CD4-positive, alpha-beta T cell treated with Interleukin-15 for 4 hours (primary cell): ENCODE measurements around the gene DUS1L.

ENCODE experiments used
- DNase-seq: peaks from one replicate; pipeline ENCODE4 v3.0.0-alpha.2; 2020; ENCODE audit warnings: low spot score

DUS1L gene

GRCh38 chr17:82012640-82013295, 52.8 kb downstream of the DUS1L start:
- no peak for DNase-seq

- DNase-seq, result no peak
Observed at GRCh38 chr17:82012261-82012639, 53.4 kb downstream of the DUS1L start.

- DNase-seq, result no peak
Observed at GRCh38 chr17:82011617-82012187, 53.9 kb downstream of the DUS1L start.

GRCh38 chr17:82010575-82011525, 54.8 kb downstream of the DUS1L start:
- DNase-seq, result no peak

GRCh38 chr17:82009413-82009812, 56.2 kb downstream of the DUS1L start:
- DNase-seq, result no peak

- no peak for DNase-seq
Observed at GRCh38 chr17:82008941-82009405, 56.6 kb downstream of the DUS1L start.

GRCh38 chr17:82008258-82008940, 57.2 kb downstream of the DUS1L start:
- DNase-seq, result no peak
